Activated T-helper 17 cell treated with anti-CD3 and anti-CD28 coated beads, Interleukin-2, amount 50 U/mL, for 72 hours (primary cell): ENCODE results near the gene CEP72. TPM values are rescaled to one million over a fixed set of nuclear protein-coding genes. Genes with fewer than 3 reads are reported as not detected.

Source experiments
- ATAC-seq: fragments of 150-1000 bp; cut with Tn5 transposase; replicated peaks from 2 replicates; pipeline ENCODE4 v1.10.0; 2021; ENCODE audit warnings: mild to moderate bottlenecking, moderate library complexity
- H3K27ac Mint-ChIP-seq: one replicate; pipeline ENCODE4 v1.8.0; 2022; ENCODE audit warnings: mixed read lengths
- H3K27me3 Mint-ChIP-seq: one replicate; pipeline ENCODE4 v1.8.0; 2022; ENCODE audit warnings: mixed read lengths
- H3K36me3 Mint-ChIP-seq: one replicate; pipeline ENCODE4 v1.8.0; 2022; ENCODE audit warnings: low read depth, mild to moderate bottlenecking, mixed read lengths
- H3K4me1 Mint-ChIP-seq: one replicate; pipeline ENCODE4 v1.8.0; 2022; ENCODE audit warnings: mixed read lengths
- H3K4me3 Mint-ChIP-seq: one replicate; pipeline ENCODE4 v1.8.0; 2022; ENCODE audit warnings: mild to moderate bottlenecking, mixed read lengths
- H3K9me3 Mint-ChIP-seq: one replicate; pipeline ENCODE4 v1.8.0; 2022; ENCODE audit warnings: mixed read lengths
- total RNA-seq, 2 donors: library from RNA; stranded (reverse); gene quantifications; one replicate each; pipeline ENCODE4 v1.2.3, GENCODE V29; 2022

Gene CEP72
- total RNA-seq, 2 donors from 2014 or later, result 30.0 to 30.9 TPM

- peaks cover 5% of the 10 kb centered on the region for H3K4me1 Mint-ChIP-seq
- no peak overlapping the region for H3K4me3 Mint-ChIP-seq
- H3K9me3 Mint-ChIP-seq, result no peaks in the 10 kb centered on the region
- H3K36me3 Mint-ChIP-seq, result peaks cover 19% of the 10 kb centered on the region
- ATAC-seq, result no peak
- no peaks in the 10 kb centered on the region for H3K27me3 Mint-ChIP-seq
- no peak overlapping the region for H3K27ac Mint-ChIP-seq
Observed at GRCh38 chr5:665541-665955, 53.4 kb downstream of the CEP72 start.

- Mint-ChIP-seq H3K27ac (no peak overlapping the region), H3K4me1 (peaks cover 5% of the 10 kb centered on the region), H3K27me3 (no peaks in the 10 kb centered on the region), H3K36me3 (peaks cover 17% of the 10 kb centered on the region), H3K9me3 (no peaks in the 10 kb centered on the region), H3K4me3 (no peak overlapping the region)
- ATAC-seq, result no peak
Observed at GRCh38 chr5:665956-666711, 54.0 kb downstream of the CEP72 start.

- Mint-ChIP-seq H3K4me3 (no peak overlapping the region), H3K4me1 (peaks cover 5% of the 10 kb centered on the region), H3K27me3 (no peaks in the 10 kb centered on the region), H3K9me3 (no peaks in the 10 kb centered on the region), H3K36me3 (peaks cover 11% of the 10 kb centered on the region), H3K27ac (no peak overlapping the region)
- no peak for ATAC-seq
Observed at GRCh38 chr5:666816-667498, 54.8 kb downstream of the CEP72 start.

GRCh38 chr5:668283-668995, 56.3 kb downstream of the CEP72 start:
- no peak overlapping the region for H3K27ac Mint-ChIP-seq
- no peaks in the 10 kb centered on the region for H3K9me3 Mint-ChIP-seq
- no peak overlapping the region for H3K4me3 Mint-ChIP-seq
- no peaks in the 10 kb centered on the region for H3K27me3 Mint-ChIP-seq
- peaks cover 5% of the 10 kb centered on the region for H3K4me1 Mint-ChIP-seq
- peaks cover 11% of the 10 kb centered on the region for H3K36me3 Mint-ChIP-seq
- no peak for ATAC-seq

- ATAC-seq, result peak; percentile 31
- Mint-ChIP-seq H3K27me3 (no peaks in the 10 kb centered on the region), H3K4me3 (no peak overlapping the region), H3K4me1 (peaks cover 5% of the 10 kb centered on the region), H3K27ac (no peak overlapping the region), H3K36me3 (peaks cover 11% of the 10 kb centered on the region), H3K9me3 (no peaks in the 10 kb centered on the region)
Observed at GRCh38 chr5:669111-669841, 57.1 kb downstream of the CEP72 start.

GRCh38 chr5:669842-670395, 57.8 kb downstream of the CEP72 start:
- H3K27me3 Mint-ChIP-seq, result no peaks in the 10 kb centered on the region
- H3K9me3 Mint-ChIP-seq, result no peaks in the 10 kb centered on the region
- H3K36me3 Mint-ChIP-seq, result peaks cover 11% of the 10 kb centered on the region
- peaks cover 5% of the 10 kb centered on the region for H3K4me1 Mint-ChIP-seq
- no peak overlapping the region for H3K4me3 Mint-ChIP-seq
- H3K27ac Mint-ChIP-seq, result no peak overlapping the region
- no peak for ATAC-seq

GRCh38 chr5:670396-671270, 58.5 kb downstream of the CEP72 start:
- Mint-ChIP-seq H3K27me3 (no peaks in the 10 kb centered on the region), H3K4me1 (peaks cover 5% of the 10 kb centered on the region), H3K27ac (no peak overlapping the region), H3K9me3 (no peaks in the 10 kb centered on the region), H3K36me3 (peaks cover 11% of the 10 kb centered on the region), H3K4me3 (no peak overlapping the region)
- no peak for ATAC-seq

GRCh38 chr5:671459-672328, 59.6 kb downstream of the CEP72 start:
- peaks cover 5% of the 10 kb centered on the region for H3K4me1 Mint-ChIP-seq
- H3K27ac Mint-ChIP-seq, result no peak overlapping the region
- no peaks in the 10 kb centered on the region for H3K27me3 Mint-ChIP-seq
- ATAC-seq, result peak; percentile 81
- no peaks in the 10 kb centered on the region for H3K9me3 Mint-ChIP-seq
- H3K36me3 Mint-ChIP-seq, result peaks cover 11% of the 10 kb centered on the region
- H3K4me3 Mint-ChIP-seq, result peak overlapping the region; percentile 53

GRCh38 chr5:672329-673160, 60.4 kb downstream of the CEP72 start:
- Mint-ChIP-seq H3K36me3 (peaks cover 2% of the 10 kb centered on the region), H3K9me3 (no peaks in the 10 kb centered on the region), H3K27ac (peak overlapping the region; percentile 68), H3K4me3 (peak overlapping the region; percentile 53), H3K27me3 (no peaks in the 10 kb centered on the region), H3K4me1 (peaks cover 2% of the 10 kb centered on the region)
- ATAC-seq, result peak; percentile 41

- no peaks in the 10 kb centered on the region for H3K27me3 Mint-ChIP-seq
- peak overlapping the region; percentile 53 for H3K4me3 Mint-ChIP-seq
- ATAC-seq, result no peak
- no peaks in the 10 kb centered on the region for H3K4me1 Mint-ChIP-seq
- H3K27ac Mint-ChIP-seq, result peak overlapping the region; percentile 68
- H3K9me3 Mint-ChIP-seq, result no peaks in the 10 kb centered on the region
- H3K36me3 Mint-ChIP-seq, result no peaks in the 10 kb centered on the region
Observed at GRCh38 chr5:673161-673830, 61.2 kb downstream of the CEP72 start.

- Mint-ChIP-seq H3K27ac (no peak overlapping the region), H3K27me3 (no peaks in the 10 kb centered on the region), H3K9me3 (no peaks in the 10 kb centered on the region), H3K4me1 (no peaks in the 10 kb centered on the region), H3K36me3 (no peaks in the 10 kb centered on the region), H3K4me3 (no peak overlapping the region)
- no peak for ATAC-seq
Observed at GRCh38 chr5:673831-674629, 61.9 kb downstream of the CEP72 start.
